A172 (cell line): ENCODE measurements around the gene RBM19. TPM values are rescaled to one million over a fixed set of nuclear protein-coding genes. Genes with fewer than 3 reads are reported as not detected.

Experiments used
- DNase-seq: peaks from one replicate; pipeline ENCODE4 v3.0.0-alpha.2; 2015; ENCODE audit warnings: low spot score
- total RNA-seq: library from RNA; depleted of rRNA; stranded (reverse); fragments of >200 nt; shearing (Covaris generic); gene quantifications from 2 replicates; pipeline ENCODE4 v1.2.3, GENCODE V29; 2014

The RBM19 gene
- total RNA-seq, 1 experiment from 2014 or later: 15.1 TPM

DNA sequence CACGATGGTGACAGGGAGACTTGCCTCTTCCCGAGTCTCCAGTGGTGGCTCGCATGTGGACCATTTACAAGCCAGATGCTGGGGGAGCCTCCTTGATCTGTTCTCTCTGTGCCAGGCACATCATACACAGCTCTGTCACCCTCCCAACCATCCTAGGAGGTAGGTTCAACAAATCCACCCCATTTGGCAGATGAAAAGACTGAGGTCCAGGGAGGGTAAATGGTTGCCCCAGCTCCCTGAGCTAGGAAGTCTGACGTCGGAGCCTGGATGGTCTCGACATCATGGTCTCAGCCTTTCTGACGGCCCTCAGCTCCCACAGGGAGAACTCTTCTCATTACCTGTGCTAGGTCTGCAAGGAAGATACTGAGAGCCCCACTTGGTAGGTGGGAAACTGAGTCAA lies 189.6 kb downstream of the RBM19 start:
- no peak for DNase-seq

DNA sequence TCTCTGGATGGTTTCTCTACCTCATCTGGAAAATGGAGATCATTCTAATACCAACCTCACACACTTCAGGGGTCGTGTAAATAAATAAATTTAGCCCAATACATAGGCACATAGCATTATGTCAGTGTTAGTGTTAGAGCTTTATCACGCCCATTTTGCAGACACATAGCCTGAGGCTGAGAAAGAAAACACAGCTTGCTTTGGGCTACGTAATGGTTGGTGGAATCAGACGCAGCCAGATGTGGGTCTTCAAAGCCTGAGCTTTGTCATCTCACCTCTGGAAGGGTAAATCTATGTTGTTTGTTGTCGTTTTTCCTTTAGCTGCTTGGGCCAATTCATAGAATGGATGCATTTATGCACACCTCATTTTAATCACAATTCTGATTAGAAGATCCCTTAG lies 191.6 kb downstream of the RBM19 start:
- DNase-seq: no peak

DNA sequence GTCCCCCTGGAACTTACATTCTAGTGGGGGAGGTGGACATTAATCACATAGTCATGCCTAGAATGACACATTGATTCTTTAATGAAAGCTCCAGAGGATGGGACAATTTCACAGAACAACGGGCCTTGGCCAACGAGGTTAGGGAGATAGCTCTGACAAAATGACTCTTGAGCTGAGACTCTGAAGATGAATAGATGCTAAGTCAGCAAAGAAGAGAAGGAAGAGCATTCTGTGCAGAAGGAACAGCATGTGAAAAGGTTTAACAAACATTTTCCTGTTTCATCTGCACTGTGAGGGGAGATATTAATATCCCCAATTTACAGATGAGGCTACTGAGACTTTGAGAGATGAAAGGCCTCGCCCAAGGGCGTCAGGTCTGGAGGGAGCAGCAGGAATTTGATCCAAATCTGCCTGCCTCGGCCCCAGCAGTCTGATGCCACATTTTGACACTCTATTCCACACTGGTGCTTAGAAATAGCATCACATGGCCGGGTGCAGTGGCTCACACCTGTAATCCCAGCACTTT lies 193.6 kb downstream of the RBM19 start:
- no peak for DNase-seq

DNA sequence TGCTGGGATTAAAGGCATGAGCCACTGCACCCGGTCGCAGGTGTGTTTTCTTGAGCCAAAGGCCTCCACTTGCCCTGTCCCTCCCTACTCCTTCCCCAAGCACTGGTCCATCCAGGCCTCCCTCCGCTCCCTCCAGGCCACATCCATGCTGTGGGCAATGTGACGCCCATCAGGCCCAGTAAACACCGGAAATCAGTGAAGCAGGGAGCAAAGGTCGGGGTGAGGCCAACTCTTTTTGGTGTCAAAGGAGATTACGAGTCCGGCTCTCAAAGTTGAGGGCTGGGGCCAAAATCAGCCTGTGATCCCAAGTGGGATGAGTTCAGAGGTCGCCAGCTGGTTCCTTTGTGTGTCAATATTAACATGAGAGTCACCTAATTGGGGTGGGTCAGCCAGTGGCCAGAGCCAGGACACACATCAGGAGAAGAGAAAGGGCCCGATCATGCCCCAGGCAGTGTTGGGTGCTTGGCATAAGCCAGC lies 195.7 kb downstream of the RBM19 start:
- DNase-seq: no peak

DNA sequence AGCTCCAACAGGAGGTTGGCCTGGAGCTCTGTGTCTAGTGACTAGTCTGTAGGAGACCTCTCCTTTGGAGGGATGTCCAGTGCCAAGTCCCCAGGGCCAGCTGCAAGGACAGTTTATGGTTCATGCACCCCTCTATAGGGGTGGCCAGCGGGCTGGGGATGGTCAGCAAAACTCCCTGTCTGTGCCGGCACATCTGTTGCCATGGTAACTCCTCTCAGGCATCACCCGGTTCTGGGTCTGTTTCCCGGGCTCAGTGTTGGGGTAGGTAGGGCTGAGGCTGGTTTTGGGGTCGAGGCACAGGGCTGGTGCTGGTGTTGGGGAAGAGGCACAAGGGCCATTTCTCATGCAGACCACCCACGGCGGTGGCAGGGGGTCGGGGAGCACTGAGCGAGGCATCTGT lies 196.8 kb downstream of the RBM19 start:
- DNase-seq: no peak

DNA sequence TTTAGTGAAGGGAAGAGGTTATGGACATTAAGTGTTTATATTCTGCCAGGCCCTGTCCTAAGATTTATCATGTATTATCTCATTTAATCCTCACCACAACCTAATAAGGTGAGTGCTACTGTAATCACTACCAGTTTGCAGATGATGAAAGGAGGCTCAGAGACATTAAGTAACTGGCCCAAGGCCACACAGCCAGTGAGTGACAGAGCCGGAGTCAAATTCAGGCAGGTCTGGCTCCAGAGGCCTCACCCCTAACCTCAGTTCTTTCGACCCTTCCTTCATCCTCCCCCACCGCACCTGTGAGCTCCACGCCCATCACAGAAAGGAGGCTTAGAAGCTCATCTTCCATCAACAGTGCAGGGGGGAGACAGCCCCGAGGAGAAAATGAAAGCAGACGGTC lies 197.3 kb downstream of the RBM19 start:
- no peak for DNase-seq

DNA sequence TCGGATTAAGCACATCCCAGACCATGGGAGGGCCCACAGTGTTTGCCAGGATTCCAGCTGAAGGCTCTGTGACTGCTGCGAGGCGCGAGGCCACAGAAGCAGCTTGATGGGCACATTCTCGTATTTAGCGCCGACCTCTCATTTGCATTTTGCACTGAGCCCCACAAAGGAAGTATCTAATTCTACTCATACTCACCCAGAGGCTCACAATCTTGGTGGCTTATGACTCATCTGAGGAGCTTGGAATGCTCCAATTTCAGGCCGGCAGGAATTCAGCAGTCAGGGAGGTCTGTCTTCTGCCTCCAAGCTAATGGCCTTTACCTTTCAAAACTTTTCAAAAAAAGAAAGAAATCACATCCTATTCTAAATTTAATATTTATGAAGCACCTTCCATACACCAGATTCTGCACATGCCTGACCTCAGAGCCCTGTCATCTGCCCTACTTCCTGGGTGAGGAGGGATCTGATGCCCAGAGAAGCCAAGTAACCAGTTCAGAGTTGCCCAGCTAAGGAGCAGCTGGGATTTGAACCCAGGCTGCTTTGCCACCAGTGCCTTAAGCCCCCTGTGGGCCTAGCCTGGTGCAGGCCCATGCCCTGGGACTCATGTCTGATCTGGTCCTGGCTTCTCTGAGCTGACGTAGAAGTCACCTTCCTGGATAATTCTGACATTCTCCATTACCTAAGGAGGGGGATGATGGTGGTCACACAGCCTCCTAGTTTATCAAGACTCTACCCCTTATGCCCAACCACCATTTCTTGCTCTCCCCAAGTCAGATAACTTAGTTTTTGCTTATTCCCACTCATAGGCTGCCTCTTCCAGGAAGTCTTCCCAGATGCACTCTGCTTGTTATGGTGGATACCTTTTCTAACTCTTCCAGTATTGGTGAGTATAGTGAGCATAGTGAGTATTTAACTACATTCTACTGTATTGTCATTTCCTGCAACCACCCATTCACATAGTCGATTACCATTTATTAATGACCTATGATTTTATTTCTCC lies 198.9 kb downstream of the RBM19 start:
- peak; percentile 85 for DNase-seq
